Stimulated activated CD8-positive, alpha-beta memory T cell treated with anti-CD3 and anti-CD28 coated beads, Interleukin-15, amount 100 ng/mL, for 1 hour (primary cell): ENCODE results near the gene ULK2.
A peak's percentile ranks its signal among the peaks of the same experiment; 100 is the strongest.

Experiments used
- DNase-seq: peaks from one replicate; pipeline ENCODE4 v3.0.0-alpha.2; 2020; ENCODE audit warnings: low read depth

ULK2 gene

DNA sequence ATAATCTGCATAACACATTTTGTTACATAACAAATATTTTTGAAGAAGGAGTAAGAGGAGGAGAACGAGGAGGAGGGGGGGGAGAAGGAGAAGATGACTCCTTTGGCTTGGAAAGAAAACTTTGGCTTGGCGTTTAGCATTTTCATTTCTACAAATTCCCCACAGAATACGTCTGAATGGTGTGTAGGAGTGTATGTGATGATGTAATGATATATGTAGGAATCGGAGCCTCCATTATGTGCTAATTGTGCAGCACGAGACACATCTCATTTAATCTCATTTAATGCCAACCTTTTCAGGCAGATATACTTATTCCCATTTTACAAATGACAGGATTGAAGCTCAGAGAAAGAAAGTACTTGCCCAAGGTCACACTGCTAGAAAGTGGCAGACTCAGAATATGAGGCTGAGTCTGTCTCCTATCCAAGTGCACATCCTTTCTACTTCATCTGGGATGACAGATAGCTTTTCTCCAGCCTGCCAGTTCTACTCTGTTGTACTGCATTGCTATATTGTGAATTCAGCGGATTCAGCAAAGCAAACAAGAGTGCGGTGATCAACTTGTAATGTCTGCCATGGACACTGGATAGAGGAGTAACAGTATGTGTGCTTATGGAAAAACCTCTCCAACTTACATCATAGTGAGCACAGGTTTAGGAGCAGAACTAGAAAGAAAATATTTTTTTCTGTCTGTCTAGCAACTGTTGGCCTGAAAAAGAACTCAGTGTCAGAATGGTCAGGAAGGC lies 140.9 kb downstream of the ULK2 start:
- no peak for DNase-seq

DNA sequence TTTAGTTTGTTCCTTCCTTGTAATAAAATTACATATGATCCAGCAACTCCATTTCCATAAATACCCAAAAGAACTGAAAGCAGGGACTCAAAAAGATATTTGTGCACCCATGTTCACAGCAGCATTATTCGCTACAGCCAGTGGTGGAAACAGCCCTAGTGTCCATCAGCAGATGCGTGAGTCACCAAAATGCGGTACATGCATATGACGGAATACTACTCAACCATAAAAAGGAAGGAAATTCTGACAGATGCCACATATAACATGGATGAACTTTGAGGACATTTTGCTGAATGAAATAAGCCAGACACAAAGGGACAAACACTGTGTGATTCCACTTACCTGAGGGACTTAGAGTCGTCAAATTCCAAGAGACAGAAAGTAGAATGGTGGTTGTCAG lies 142.2 kb downstream of the ULK2 start:
- no peak for DNase-seq

DNA sequence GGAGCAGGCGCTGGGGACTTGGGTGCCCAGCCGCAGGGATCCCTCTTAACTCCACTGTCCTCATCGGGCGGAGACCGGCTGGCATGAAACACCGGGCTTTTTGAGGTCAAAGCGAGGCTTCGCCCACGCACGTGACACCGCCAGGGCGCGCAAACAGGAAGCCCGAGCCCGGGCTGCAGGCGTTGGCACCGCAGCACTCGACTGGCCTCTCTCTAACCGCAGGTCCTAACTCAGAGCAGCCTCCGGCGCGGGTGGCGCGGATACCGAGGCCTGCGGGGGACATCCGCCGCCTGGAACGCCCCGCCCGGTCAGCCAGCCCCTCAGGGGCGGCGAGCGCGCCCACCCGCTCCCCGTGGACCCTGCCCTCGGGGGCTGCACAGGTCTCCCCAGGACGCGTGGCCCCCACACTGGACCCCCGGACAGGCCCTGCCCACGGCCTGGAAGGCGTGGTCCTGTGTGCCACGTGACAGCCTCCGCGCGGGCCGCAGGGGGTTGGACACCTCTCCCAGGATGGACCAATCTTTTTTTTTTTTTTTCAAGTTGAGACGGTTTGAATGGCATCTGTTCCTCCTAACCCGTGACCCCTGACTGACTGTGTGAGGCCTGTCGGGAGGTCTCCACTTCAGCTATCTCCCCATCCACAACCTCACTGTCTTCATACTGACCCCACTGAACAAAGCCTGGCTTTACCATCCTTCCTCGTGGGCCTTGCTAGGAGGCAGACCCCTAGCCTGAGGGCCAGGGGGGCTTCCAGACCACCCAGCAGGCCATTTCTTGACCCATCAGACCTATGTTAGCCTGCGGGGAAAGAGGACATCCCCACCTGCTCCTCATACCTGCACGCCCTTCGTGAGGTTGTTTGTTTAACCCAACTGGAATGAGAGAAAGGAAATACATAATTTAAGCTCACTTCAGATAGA lies 143.0 kb downstream of the ULK2 start:
- peak; percentile 21 for DNase-seq

DNA sequence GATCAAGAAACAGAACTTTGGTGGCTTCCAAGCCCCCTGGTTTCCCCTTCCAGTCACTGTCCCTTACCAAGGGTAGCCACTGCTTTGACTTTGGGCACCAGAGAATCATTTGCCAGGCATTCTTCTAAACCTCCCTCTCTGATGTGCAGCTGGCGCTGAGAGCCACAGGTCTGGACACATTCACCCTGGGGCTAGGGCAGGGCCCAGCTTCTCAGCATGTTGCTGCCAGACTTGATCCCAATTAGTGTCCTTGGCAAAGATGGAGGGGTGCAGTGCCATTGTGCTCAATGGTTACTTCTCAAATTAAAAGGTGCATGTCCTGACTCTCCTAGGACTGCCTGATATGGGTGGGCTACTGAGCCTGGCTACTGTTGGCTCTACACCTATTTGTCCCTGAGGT lies 143.8 kb downstream of the ULK2 start:
- DNase-seq, result no peak
